ENCODE measurements around the gene PRDM16.

Gene PRDM16

DNA sequence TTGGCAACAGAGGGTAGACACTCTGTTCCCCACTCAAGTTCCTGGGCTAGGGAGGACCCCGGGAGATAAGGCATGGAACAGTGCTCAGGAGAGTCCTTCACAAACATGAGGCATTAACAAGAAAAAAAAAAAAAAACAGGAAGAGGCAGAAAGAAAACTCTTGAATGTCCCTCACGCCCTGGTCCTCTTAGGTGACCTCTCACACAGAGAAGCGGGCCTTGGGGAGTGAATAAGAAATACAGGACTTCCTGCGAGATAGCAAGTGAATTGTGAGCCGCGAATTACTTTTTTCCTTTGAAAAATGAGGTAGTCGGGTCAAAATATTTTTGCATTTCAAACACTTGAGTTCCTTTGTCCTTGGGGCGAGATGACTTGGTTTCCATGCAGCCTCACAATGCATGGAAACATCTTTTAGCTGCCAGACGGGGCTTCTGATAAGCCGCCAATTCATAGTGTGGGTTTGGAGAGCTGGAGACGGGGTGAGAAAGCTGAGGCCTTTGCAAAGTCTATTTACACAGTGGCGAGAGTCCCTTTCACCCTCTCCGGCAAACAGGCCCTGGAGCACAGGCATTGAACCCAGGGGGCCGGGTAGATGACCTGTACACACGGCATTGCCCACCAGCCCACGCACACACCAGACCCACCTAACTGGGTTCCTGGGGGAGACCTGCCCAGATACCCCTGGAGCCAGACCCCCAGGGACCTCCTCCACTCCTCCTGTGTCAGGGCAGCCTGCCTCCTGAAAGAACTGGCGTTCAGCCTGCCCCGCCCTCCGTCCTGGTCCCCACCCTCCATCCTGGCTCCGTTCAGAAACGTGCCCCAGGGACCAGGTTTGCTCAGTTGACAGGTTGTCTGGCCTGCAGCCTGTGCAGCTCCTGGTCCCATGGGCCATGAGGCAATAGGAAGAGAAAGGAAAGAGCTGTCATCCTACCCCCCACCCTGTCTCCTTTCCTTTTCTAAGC, 192.3 kb downstream of the PRDM16 start:
- no peak for DNase-seq (ENCODE audit: low read depth, low spot score)

DNA sequence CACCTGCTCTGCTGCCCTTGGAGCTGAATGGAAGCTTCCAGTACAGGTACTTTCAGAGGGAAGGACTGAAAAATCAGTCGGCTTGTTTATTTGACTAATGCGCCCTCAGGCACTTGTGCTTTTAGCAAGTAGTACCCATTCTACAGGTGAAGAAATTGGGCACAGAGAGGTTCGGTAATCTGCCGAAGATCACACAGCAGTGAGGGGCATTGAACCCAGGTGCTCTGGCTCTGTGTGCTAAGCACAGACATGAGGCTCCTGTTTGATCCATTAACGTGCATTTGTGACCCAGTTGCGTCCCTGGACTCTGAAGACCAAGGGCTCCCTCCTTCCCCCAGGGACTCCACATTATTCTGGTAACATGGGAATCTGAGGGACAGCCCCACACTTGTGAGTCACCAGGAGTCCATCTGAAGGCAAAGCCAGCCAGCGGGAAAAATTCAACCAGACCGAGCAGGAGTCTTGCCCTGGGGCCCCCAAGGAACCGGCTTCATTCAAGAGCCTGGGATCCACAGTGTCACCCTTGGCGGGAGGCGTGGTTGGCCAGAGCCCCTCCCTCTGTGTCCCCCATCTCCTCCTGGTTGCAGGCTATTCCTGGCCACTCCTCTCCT, 193.1 kb downstream of the PRDM16 start:
- DNase-seq (ENCODE audit: low read depth, low spot score) = no peak

DNA sequence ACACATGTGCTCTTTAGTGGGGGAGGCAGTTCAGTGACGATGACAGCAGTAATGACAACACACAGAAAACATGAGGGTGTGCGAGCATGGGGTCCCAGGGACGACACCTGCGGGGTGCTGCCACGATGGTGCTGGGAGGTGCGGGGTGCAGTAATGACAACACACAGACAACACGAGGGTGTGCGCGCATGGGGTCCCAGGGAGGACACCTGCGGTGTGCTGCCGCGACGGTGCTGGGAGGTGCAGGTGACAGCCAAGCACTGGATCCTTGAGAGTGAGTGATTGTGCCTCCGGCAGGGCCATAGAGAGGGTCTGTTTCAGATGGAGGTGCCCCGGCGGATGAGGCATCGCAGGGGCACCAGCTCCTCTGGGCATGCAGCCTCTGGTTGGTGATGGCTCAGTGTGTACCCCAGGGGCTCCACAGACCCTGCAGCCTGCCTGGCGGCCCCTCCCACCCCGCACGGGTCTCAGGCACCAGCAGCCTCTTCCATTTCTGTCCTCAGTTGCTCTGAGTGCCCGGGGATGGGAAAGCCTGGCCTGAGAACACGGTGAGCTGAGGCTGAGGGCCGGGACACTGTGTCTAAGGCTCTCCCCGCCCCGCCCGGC, 193.8 kb downstream of the PRDM16 start:
- no peak for DNase-seq (ENCODE audit: low read depth, low spot score)

DNA sequence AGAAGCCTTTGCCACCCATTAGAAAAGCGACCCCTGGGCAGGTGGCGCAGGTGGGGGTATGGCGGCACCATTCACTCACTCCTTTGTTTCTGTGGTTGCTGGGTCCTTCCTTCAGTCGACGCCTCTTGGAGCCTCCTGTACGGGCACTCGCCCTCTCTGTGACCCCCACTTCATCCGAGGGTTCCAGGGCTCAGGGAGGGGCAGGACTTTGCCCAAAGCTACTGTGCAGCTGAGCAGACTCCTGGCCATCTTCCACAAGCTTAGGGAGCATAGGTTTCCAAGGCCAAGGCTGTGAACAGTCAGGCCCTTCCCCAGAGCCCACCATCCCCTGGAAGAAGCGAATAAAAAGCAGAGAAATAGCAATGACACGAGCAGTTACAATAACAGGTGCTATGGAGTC, 194.8 kb downstream of the PRDM16 start:
- DNase-seq (ENCODE audit: low read depth, low spot score) = no peak

DNA sequence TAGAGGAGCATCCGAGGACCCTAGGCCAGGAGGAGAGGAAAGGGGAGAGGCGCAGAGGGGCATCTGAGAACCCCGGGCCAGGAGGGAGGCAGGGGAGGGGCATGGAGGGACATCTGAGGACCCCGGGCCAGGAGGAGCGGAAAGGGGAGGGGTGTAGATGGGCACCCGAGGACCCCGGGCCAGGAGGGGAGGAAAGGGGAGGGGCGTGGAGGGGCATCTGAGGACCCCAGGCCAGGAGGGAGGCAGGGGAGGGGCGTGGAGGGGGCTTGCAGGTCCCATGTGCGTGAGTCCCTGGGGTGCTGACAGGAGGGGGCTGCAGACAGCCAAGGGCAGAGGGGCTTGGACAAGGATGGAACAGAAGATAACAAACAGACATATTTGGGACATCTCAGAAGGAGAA, 195.5 kb downstream of the PRDM16 start:
- DNase-seq (ENCODE audit: low read depth, low spot score) = no peak

DNA sequence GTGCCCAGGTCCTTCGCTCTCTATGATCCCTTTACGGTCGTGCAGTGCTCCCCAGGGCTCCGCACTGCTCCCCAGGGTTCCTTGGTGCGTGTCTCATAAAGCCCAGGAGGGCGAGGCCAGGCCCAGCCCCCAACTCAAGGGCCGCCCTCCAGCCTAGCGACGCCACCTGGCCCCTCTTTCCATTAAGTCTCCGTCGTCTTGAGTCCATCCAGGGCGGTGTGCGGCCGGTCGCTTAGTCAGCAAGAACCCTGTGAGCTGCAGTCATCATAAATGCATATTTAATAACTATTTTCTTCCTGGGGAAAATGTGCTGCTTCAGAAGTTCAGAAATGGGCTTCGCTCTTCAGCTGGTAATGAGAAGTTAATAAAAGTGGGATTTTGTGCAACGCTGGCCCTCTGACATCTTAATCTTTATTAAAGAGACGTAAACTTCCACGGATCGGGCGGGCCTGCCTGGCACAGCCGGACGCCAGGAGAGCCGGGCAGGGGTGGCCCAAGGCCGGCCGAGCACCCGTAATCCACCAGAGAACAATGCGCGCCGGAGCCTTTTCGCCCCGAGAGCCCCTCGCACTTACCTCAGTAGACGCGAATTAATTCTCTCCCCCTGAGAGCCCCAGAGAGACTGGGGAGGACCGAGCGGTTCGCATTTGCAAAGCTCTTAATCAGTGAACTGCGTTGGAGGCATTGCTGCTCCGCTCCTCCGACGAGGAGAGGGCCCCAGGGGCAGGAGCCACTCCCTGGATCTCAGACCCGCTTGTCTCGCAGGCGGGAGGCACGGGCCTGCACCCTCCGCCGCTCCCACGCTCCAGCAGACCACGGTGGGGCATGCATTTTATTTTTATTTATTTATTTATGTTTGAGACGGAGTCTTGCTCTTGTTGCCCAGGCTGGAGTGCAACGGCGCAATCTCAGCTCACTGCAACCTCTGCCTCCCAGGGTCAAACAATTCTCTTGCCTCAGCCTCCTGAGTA, 197.1 kb downstream of the PRDM16 start:
- no peak for DNase-seq (ENCODE audit: low read depth, low spot score)

DNA sequence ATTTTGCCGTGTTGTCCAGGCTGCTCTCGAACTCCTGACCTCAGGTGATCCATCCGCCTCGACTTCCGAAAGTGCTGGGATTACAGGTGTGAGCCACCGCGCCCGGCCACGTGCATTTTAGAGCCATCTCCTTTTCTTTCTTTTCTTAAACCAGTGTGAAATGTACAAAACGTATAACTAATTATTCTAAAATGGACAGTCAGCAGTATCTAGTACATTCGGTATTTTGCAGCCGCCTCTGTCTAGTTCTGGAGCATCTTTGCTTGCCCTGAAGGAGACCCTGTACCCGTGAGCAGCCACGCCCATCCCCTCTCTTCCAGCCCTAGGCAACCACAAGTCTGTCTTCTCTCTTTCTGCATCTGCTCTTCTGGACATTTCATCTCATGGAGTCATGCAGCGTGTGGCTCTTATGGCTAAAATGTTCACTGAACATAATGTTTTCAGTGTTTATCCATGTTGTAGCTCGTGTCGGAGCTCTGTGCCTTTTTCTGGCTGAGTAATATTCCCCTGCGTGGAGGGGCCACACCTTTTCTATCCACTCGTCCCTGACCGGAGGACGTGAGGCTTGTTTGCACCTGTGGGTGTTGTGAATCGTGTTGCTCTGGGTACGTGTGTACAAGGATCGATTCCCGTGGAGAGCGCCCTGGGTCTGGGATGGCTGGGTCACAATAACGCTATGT, 198.0 kb downstream of the PRDM16 start:
- no peak for DNase-seq (ENCODE audit: low read depth, low spot score)

DNA sequence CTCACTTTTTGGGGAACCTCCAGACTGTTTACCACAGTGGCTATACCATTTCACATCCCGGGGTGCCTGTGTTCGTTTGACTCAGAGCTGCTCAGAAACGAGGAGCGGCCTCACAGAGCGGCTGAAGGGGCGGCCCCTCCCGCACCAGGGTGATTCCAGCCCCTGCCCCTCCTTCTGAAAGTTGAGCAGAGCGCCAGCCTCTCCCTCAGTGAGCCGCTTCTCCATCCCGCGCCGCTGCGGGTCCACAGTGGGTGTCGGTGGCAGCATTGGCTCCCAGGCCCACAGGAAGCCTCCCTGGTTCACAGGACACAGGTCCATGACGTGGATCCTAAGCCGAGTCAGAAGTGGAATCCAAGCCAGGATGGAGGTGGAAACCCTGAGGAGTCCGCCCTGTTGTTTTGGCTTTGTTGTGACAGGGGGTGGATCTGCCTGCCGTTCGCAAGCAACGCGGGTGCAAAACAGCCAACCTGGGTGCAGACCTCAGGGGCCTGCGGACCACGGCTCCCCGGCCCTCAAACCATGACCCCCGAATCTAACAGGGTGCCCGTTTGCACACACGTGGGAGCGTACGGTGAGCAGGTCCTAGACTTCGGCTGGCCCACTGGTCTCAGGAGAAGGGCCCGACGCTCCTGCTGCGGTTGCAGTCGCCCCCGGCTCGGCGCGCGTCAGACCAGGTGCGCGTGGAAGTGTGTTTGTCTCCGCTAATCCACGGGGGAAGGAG, 198.7 kb downstream of the PRDM16 start:
- DNase-seq (ENCODE audit: low read depth, low spot score) = no peak

DNA sequence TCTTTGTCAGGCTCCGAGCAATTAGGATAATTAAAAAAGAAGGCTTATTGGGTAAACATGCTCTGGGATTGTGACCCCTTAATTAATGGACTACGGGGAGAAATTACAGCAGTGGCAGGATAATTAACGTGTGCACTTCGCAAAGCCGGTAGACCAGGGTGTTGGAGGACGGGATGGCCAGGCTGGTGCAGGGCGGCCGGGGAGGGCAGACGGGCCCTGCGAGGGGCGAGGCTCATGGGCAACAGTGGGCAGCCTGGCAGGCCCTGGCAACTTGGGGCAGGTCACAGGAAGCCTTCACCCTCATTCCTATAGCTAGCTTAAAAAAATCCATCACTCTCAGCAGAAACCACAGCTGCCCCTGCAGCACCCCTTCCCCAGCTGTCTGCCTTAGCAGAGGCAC, 199.3 kb downstream of the PRDM16 start:
- DNase-seq (ENCODE audit: low read depth, low spot score) = no peak

DNA sequence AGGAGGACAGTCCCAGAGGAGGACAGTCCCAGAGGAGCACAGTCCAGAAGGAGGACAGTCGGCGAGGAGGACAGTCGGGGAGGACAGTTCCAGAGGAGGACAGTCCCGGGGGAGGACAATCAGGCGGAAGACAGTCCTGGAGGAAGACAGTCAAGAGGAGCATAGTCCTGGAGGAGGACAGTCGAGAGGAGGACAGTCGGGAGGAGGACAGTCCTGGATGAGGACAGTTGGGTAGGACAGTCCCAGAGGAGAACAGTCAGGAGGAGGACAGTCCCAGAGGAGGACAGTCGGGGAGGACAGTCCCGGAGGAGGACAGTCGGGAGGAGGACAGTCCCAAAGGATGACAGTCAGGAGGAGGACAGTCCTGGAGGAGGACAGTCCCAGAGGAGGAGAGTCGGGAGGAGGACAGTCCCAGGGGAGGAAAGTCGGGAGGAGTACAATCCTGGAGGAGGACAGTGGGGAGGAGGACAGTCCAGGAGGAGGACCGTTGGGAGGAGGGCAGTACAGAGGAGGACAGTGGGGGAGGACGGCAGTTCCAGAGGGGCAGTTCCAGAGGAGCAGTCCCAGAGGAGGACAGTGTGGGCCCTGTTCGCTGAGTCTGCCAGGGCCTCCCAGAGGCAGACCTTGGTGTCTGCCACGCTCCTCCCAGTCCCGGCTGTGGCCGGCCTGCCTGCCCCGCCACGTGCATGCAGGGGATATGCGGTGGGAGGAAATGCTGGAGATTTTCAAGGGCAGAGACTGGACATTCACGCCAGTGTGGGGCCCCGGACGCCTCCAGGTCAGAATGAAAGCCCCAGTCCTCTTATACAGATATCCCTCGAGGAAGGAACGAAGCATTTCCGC, 201.6 kb downstream of the PRDM16 start:
- no peak for DNase-seq (ENCODE audit: low read depth, low spot score)

DNA sequence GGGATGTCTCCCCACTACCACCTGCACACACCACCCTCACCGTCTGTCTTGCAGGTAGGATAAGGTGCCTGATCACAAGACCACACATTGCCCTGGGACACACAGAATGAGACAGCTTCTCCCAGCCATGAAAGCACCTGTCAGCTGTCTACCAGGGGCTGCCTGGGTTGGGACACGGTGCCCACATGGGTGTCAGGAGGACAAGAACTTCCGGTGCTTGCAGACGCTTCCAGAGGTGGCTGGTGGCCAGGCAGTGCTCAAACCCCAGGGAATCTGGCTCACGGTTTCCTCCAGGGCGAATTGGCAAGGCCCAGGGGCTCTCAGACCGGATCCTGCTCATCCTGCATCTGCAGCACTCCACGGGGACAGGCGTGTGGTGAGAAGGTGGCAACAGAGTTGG, 202.9 kb downstream of the PRDM16 start:
- no peak for DNase-seq (ENCODE audit: low read depth, low spot score)

DNA sequence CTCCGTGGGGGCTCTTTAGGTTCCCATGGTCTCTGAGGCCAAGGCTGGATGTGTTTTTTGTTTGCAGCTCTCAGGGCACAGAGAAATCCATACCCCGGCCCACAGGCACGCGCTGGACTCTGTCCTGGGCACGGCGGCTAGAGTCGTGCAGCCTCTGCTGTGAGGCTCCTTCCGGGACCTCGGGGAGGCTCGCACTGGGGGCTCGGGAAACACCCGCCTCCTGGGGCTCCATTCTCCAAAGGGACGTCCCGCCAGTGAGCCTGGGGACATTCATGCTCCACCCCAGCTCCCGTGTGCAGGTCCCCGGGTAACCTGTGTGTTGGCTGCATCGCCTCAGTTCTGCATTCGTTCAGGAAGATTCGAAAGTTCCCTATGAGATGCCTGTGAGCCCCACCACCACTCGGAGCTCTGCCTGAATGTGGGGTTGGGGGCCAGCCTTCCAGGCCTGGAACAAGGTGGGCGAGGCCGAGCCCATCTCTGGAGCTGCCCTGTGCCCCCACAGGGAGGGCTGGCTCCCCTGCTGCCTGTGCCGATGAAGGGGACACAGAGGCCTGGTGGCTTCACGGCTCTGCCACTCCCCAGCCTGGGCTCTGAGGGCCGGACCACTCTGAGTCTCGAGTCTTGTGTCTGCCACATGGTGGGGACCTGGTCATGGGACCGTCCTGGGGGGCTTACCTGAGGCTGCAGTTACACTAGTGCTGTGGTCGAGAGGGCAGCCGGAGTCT, 203.5 kb downstream of the PRDM16 start:
- DNase-seq (ENCODE audit: low read depth, low spot score) = no peak

DNA sequence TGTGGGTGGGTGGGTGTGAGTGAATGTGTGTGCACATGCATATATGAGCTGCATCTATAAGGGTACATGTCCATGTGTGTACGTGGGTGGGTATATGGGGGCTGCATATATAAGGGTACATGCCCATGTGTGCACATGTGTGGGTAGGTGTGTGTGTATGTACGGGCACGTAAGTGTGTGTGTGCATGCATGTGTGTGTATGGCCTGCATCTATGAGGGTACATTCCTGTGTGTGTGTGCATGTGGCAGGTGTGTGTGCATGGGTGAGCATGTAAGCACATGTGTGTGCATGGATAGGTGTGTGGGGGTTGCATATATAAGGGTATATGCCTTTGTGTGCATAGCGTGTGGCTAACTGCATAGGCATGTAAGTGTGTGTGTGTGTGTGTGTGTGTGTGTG, 204.4 kb downstream of the PRDM16 start:
- DNase-seq (ENCODE audit: low read depth, low spot score) = no peak

DNA sequence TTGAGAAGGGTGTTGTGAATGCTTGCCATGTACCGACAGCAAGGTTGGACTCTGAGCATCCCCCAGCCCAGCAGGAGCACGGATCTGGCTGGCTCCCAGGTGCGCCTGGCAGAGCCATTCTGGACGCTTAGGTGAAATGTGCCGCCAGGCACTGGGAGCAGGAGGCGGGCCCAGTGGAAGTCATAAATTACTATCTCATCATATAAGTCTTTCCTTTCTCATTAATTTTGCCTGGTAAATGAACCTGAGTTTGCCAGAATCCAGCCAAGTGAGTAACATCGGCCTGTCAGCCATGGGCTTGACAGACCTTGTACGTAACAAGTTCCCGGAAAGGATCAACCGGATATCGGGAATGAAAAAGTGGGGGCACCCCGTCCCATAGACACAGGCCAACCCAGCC, 206.0 kb downstream of the PRDM16 start:
- no peak for DNase-seq (ENCODE audit: low read depth, low spot score)

DNA sequence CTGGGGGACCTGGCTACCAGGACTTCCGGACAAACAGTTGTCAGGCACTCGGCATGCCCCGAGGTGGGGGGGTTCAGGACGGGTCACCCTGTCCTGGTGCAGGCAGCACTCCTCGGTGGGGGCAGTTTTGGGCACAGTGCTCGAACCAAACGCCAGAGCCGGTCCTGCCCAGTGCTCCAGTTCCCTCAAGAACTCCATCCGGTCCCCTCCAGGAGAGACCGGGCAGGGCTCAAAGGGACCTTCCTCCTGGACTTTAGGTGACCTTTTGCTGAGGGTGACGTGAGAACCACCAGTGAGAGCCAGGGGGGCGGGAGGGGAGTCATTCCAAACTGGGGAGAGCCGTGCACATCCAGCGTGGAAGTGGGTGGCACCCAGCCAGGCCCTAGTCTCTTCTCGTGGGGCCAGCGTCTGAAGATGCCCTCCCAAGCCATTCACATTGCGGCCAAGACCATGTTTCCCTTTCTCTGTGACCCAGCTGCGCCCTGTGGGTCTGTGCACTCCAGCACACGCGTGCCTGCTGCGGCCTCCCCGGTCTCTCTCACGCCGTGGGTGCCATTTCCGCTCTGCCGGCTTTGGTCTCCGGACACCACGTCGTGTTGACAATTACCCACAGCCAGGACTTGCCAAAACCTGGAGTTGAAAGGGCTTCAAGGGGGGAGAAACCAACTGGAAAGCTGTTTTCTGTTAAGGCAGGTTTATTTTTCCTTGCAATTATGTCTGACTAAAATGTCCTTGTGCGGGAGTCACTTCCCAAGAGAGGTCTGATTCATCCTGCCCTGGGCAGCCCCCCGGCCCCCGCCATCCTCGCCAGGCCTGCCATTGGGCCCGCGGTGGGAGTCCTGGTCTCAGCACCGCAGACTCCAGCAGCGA, 206.7 kb downstream of the PRDM16 start:
- peak; percentile 64 for DNase-seq (ENCODE audit: low read depth, low spot score)

DNA sequence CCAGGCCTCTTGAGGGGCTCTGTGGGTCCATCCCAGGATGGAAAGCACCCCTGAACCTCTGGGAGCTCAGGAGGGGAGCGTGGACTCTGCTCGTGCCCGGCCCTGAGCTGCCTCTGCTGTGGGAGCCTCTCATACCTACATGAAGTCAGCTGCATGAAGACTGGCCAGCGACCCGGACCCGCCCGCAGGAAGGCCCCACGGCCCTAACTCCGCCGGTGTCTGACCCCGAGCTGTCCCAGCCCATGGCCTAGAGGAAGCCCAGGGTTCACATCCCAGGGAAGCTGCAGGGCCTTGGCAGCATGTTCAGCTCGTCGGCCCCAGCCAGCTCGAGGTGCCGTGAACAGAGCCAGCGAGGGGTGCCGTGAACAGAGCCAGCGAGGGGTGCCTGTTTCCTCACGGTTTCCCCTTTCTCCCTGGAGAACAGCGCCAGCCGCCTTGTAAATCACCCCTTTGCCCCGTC, 207.4 kb downstream of the PRDM16 start:
- no peak for DNase-seq (ENCODE audit: low read depth, low spot score)

DNA sequence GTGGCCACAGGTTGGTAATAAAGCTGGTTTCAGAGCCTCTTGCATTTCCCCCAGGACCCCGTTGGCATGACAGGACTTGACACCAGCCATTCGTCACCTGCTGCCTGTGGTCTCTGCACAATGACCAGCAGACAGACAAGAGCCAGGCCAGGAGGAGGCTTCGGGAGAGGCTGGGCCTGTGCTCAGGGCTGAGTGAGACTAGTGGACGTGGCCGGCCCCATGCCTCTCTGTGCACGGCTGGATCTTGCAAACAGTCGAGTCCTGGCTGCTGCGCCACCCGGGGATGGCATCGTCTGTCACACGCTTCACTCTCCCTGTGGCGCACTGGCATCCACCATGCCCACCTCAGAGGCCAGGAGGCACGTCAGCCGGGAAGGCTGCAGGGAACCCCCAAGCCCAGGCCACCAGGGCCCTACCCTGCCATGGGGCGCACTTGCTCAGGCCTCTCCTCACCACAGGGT, 208.0 kb downstream of the PRDM16 start:
- no peak for DNase-seq (ENCODE audit: low read depth, low spot score)

DNA sequence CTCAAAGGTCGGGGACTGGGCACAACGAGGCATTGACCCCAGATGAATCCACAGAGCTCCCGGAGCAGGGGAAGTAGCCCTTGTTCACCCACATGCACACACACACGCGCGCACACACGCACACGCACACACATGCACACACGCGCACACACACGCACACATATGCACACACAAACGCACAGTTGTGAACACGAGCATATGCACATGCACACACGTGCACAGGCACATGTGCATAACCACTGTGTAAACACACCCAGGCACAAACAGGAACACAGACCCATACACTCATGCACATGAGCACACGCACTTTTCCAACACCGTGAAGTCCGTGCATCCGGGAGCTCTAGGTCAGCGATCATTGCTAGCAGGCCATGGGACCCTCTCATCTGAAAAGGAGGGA, 208.6 kb downstream of the PRDM16 start:
- DNase-seq (ENCODE audit: low read depth, low spot score) = no peak

Data from smooth muscle cell of the brain vasculature (primary cell).